Activated CD4-positive, alpha-beta T cell treated with anti-CD3 and anti-CD28 coated beads, Interleukin-2, amount 10 ng/mL, durations not matched to agents 7 days and 5 days (primary cell): Measurements from ENCODE around the gene DDRGK1. TPM values are rescaled to one million over a fixed set of nuclear protein-coding genes. Genes with fewer than 3 reads are reported as not detected.

ENCODE experiments used
- CTCF ChIA-PET: fragments of 350-600 bp; sonication (Branson Sonifier 250); formaldehyde crosslinking; loops from one replicate; lab custom pipeline; 2021; ENCODE audit warnings: antibody characterized with exemption; lab: Charles Lee
- POLR2A ChIA-PET: fragments of 350-600 bp; sonication (Branson Sonifier 250); formaldehyde crosslinking; loops from one replicate; lab custom pipeline; 2021; ENCODE audit warnings: antibody characterized with exemption; lab: Charles Lee
- DNase-seq: peaks from one replicate; pipeline ENCODE4 v3.0.0-alpha.2; 2020
- H3K27ac Mint-ChIP-seq: one replicate; pipeline ENCODE4 v1.8.0; 2021; ENCODE audit warnings: mild to moderate bottlenecking, moderate library complexity, mixed read lengths
- H3K27me3 Mint-ChIP-seq: one replicate; pipeline ENCODE4 v1.8.0; 2021; ENCODE audit warnings: mixed read lengths
- H3K36me3 Mint-ChIP-seq: one replicate; pipeline ENCODE4 v1.8.0; 2021; ENCODE audit warnings: low read depth, mixed read lengths
- H3K4me1 Mint-ChIP-seq: one replicate; pipeline ENCODE4 v1.8.0; 2021; ENCODE audit warnings: mixed read lengths
- H3K4me3 Mint-ChIP-seq: one replicate; pipeline ENCODE4 v1.8.0; 2021; ENCODE audit warnings: mild to moderate bottlenecking, moderate library complexity, mixed read lengths
- H3K9me3 Mint-ChIP-seq: one replicate; pipeline ENCODE4 v1.8.0; 2021; ENCODE audit warnings: mixed read lengths
- total RNA-seq, 2 experiments: library from RNA; stranded (reverse); gene quantifications; one replicate each; pipeline ENCODE4 v1.2.3, GENCODE V29; 2021

The DDRGK1 gene
- total RNA-seq, 2 experiments from 2014 or later: 46.5 to 58.9 TPM

- Mint-ChIP-seq H3K9me3 (no peaks in the 10 kb centered on the region), H3K36me3 (no peaks in the 10 kb centered on the region), H3K4me1 (peaks cover 10% of the 10 kb centered on the region), H3K27me3 (peaks cover 63% of the 10 kb centered on the region), H3K4me3 (no peak overlapping the region), H3K27ac (no peak overlapping the region)
- DNase-seq: no peak
- CTCF ChIA-PET: interaction anchor here (1.2 to 1.6 kb wide), 2 partner anchors 8 to 28 kb away, joined by 3 to 4 read pairs; no protein-coding TSS in a partner anchor
- POLR2A ChIA-PET: no interaction called here
Measured at GRCh38 chr20:3240776-3241363, 36.4 kb upstream of the DDRGK1 start.

- Mint-ChIP-seq H3K4me1 (peaks cover 10% of the 10 kb centered on the region), H3K9me3 (no peaks in the 10 kb centered on the region), H3K36me3 (no peaks in the 10 kb centered on the region), H3K4me3 (peak overlapping the region; percentile 81), H3K27ac (no peak overlapping the region), H3K27me3 (peaks cover 60% of the 10 kb centered on the region)
- DNase-seq: no peak
- CTCF ChIA-PET: interaction anchor here (0.9 to 1.6 kb wide), 4 partner anchors 9 to 36 kb away, joined by 3 to 4 read pairs (median 3); no protein-coding TSS in a partner anchor
- POLR2A ChIA-PET: no interaction called here
Measured at GRCh38 chr20:3239867-3240775, 35.6 kb upstream of the DDRGK1 start.

- POLR2A ChIA-PET: no interaction called here
- Mint-ChIP-seq H3K4me1 (peaks cover 10% of the 10 kb centered on the region), H3K36me3 (no peaks in the 10 kb centered on the region), H3K9me3 (no peaks in the 10 kb centered on the region), H3K27me3 (peaks cover 55% of the 10 kb centered on the region), H3K27ac (no peak within 1 kb of the TSS), H3K4me3 (peak within 1 kb of the TSS; percentile 81)
- peak; percentile 30 for DNase-seq
- CTCF ChIA-PET: interaction anchor here (0.9 to 1.6 kb wide), 4 partner anchors 10 to 35 kb away, joined by 3 to 4 read pairs (median 4); no protein-coding TSS in a partner anchor
Measured at GRCh38 chr20:3239026-3239866, 34.8 kb upstream of the DDRGK1 start, which contains the start of gene SLC4A11. SLC4A11 (minus strand) TSS chr20:3239190; CDS start chr20:3239137, 53 bp downstream.

- POLR2A ChIA-PET: no interaction called here
- peak overlapping the region; percentile 78 for H3K4me3 Mint-ChIP-seq
- CTCF ChIA-PET: interaction anchor here (0.6 to 1.2 kb wide), 3 partner anchors 20 to 32 kb away, joined by 3 to 4 read pairs (median 3); no protein-coding TSS in a partner anchor
- DNase-seq: peak; percentile 66
- no peak overlapping the region for H3K27ac Mint-ChIP-seq
- no peaks in the 10 kb centered on the region for H3K9me3 Mint-ChIP-seq
- H3K27me3 Mint-ChIP-seq: peaks cover 53% of the 10 kb centered on the region
- H3K36me3 Mint-ChIP-seq: no peaks in the 10 kb centered on the region
- H3K4me1 Mint-ChIP-seq: peaks cover 10% of the 10 kb centered on the region
Measured at GRCh38 chr20:3238616-3239025, 34.1 kb upstream of the DDRGK1 start.

GRCh38 chr20:3237958-3238615 lies 33.6 kb upstream of the DDRGK1 start:
- Mint-ChIP-seq H3K36me3 (no peaks in the 10 kb centered on the region), H3K4me3 (peak overlapping the region; percentile 78), H3K27ac (no peak overlapping the region), H3K4me1 (peaks cover 10% of the 10 kb centered on the region), H3K27me3 (peaks cover 51% of the 10 kb centered on the region), H3K9me3 (no peaks in the 10 kb centered on the region)
- POLR2A ChIA-PET: no interaction called here
- DNase-seq: no peak
- CTCF ChIA-PET: interaction anchor here (0.6 kb wide), 2 partner anchors 22 to 33 kb away, joined by 3 read pairs; no protein-coding TSS in a partner anchor

- POLR2A ChIA-PET: no interaction called here
- H3K4me3 Mint-ChIP-seq: peak overlapping the region; percentile 78
- H3K27ac Mint-ChIP-seq: no peak overlapping the region
- H3K9me3 Mint-ChIP-seq: no peaks in the 10 kb centered on the region
- no peak for DNase-seq
- CTCF ChIA-PET: interaction anchor here (1.1 kb wide), 1 partner anchor 12 kb away, joined by 3 read pairs; no protein-coding TSS in a partner anchor
- peaks cover 49% of the 10 kb centered on the region for H3K27me3 Mint-ChIP-seq
- H3K36me3 Mint-ChIP-seq: no peaks in the 10 kb centered on the region
- H3K4me1 Mint-ChIP-seq: peaks cover 10% of the 10 kb centered on the region
Measured at GRCh38 chr20:3237011-3237957, 32.8 kb upstream of the DDRGK1 start.

- POLR2A ChIA-PET: no interaction called here
- CTCF ChIA-PET: interaction anchor here (0.6 to 1.1 kb wide), 4 partner anchors 8 to 81 kb away, joined by 3 to 4 read pairs (median 4); no protein-coding TSS in a partner anchor
- no peaks in the 10 kb centered on the region for H3K9me3 Mint-ChIP-seq
Measured at GRCh38 chr20:3235666-3236324, 31.3 kb upstream of the DDRGK1 start.

GRCh38 chr20:3233991-3234498 lies 29.6 kb upstream of the DDRGK1 start:
- CTCF ChIA-PET: interaction anchor here (0.6 to 1.3 kb wide), 2 partner anchors 11 to 216 kb away, joined by 3 to 5 read pairs; no protein-coding TSS in a partner anchor
- no peak for DNase-seq

More at GRCh38 chr20:3235666-3236324, 31.3 kb upstream of the DDRGK1 start:
- no peak for DNase-seq
- Mint-ChIP-seq H3K4me1 (peaks cover 10% of the 10 kb centered on the region), H3K27ac (no peak overlapping the region), H3K27me3 (peaks cover 38% of the 10 kb centered on the region), H3K36me3 (no peaks in the 10 kb centered on the region), H3K4me3 (no peak overlapping the region)

GRCh38 chr20:3233131-3233990 lies 28.9 kb upstream of the DDRGK1 start:
- no peak overlapping the region for H3K27ac Mint-ChIP-seq
- no peaks in the 10 kb centered on the region for H3K36me3 Mint-ChIP-seq
- CTCF ChIA-PET: interaction anchor here (1.3 kb wide), 2 partner anchors 10 to 13 kb away, joined by 4 to 5 read pairs; no protein-coding TSS in a partner anchor
- H3K9me3 Mint-ChIP-seq: no peaks in the 10 kb centered on the region
- H3K4me1 Mint-ChIP-seq: peaks cover 3% of the 10 kb centered on the region
- no peak overlapping the region for H3K4me3 Mint-ChIP-seq
- DNase-seq: no peak
- POLR2A ChIA-PET: no interaction called here
- H3K27me3 Mint-ChIP-seq: peaks cover 23% of the 10 kb centered on the region

More at GRCh38 chr20:3233991-3234498, 29.6 kb upstream of the DDRGK1 start:
- Mint-ChIP-seq H3K9me3 (no peaks in the 10 kb centered on the region), H3K4me1 (peaks cover 3% of the 10 kb centered on the region), H3K4me3 (no peak overlapping the region), H3K36me3 (no peaks in the 10 kb centered on the region), H3K27me3 (peaks cover 24% of the 10 kb centered on the region), H3K27ac (no peak overlapping the region)
- POLR2A ChIA-PET: no interaction called here
